ENCODE results near the gene HSPA1L.
A peak's percentile ranks its signal among the peaks of the same experiment; 100 is the strongest.
"Not testable (repeated sequence)": the region's sequence is repeated elsewhere in the genome, so short reads cannot be mapped to it uniquely, and the experiment has no call there.

Gene HSPA1L

DNA sequence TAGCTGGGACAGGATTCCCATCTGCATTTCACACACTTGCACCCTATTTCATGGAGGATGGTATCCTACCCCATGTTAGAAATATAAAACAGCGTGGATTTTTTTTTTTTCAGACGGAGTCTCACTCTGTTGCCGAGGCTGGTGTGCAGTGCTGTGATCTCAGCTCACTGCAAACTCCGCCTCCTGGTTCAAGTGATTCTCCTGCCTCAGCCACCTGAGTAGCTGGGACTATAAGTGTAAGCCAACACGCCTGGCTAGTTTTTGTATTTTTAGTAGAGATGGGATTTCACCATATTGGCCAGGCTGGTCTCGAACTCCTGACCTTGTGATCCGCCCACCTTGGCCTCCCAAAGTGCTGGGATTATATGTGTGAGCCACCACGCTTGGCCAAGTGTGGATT lies 42.7 kb upstream of the HSPA1L start:
- Histone ChIP-seq H3K36me3 (ENCODE audit: control insufficient read depth in 5 of 5, insufficient read depth in 5 of 5, low read length in 5 of 5) (peaks cover 0 to 45% (median 30%) of the 10 kb centered on the region in 5 donors), H3K4me1 (ENCODE audit: control insufficient read depth in 5 of 5, insufficient read depth in 5 of 5, low read length in 5 of 5) (peaks cover 1 to 12% (median 10%) of the 10 kb centered on the region in 5 donors)
- not testable (repeated sequence) for H3K4me3 ChIP-seq (ENCODE audit: low read depth in 1 of 5, low read length in 5 of 5); H3K27me3 ChIP-seq (ENCODE audit: control insufficient read depth in 5 of 5, insufficient read depth in 4 of 5, low read length in 5 of 5); H3K27ac ChIP-seq (ENCODE audit: low read depth, low read length); H3K9me3 ChIP-seq (ENCODE audit: control insufficient read depth in 5 of 5, low read length in 5 of 5); H3K9ac ChIP-seq (ENCODE audit: low read length in 5 of 5)

DNA sequence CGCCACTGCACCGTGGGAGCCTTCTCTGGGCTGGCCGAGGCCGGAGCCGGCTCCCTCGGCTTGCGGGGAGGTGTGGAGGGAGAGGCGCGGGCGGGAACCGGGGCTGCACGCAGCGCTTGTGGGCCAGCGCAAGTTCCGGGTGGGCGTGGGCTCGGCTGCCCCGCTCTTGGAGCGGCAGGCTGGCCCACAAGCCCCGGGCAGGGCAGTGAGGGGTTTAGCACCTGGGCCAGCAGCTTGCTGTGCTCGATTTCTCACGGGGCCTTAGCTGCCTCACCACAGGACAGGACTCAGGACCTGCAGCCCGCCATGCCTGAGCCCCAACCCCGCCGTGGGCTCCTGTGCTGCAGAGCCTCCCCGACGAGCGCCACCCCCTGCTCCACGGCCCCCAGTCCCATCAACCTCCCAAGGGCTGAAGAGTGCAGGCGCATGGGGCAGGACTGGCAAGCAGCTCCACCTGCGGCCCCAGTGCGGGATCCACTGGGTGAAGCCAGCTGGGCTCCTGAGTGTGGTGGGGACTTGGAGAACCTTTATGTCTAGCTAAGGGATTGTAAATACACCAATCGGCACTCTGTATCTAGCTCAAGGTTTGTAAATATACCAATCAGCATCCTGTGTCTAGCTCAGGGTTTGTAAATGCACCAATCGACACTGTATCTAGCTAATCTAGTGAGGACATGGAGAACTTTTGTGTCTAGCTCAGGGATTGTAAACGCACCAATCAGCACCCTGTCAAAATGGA lies 37.1 kb upstream of the HSPA1L start:
- not testable (repeated sequence) for H3K9ac ChIP-seq (ENCODE audit: low read length in 5 of 5); H3K9me3 ChIP-seq (ENCODE audit: control insufficient read depth in 5 of 5, low read length in 5 of 5); H3K27ac ChIP-seq (ENCODE audit: low read depth, low read length); H3K4me1 ChIP-seq (ENCODE audit: control insufficient read depth in 5 of 5, insufficient read depth in 5 of 5, low read length in 5 of 5); H3K4me3 ChIP-seq (ENCODE audit: low read depth in 1 of 5, low read length in 5 of 5); H3K36me3 ChIP-seq (ENCODE audit: control insufficient read depth in 5 of 5, insufficient read depth in 5 of 5, low read length in 5 of 5); H3K27me3 ChIP-seq (ENCODE audit: control insufficient read depth in 5 of 5, insufficient read depth in 4 of 5, low read length in 5 of 5)

DNA sequence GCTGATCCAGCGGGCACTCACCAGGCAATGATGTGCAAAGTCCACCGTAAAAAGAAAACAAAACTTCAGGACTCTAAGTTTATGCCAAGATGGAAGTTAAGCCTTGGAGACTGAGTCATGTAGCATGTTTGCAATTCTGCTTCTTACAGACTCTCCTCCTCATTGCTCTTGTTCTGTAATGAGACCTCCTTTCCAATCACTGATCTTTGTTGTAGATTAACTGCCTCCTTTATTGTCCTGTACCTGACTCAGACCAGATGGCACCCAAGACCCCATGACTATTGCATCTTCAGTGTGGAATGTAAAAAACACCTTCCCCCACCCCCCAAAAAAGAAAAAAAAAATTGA lies 36.4 kb upstream of the HSPA1L start:
- H3K36me3 ChIP-seq (ENCODE audit: control insufficient read depth in 5 of 5, insufficient read depth in 5 of 5, low read length in 5 of 5): peaks cover 0 to 3% (median 0%) of the 10 kb centered on the region in 5 donors
- no peak overlapping the region for H3K9ac ChIP-seq (ENCODE audit: low read length in 5 of 5)
- no peaks in the 10 kb centered on the region for H3K9me3 ChIP-seq (ENCODE audit: control insufficient read depth in 5 of 5, low read length in 5 of 5)
- H3K4me3 ChIP-seq (ENCODE audit: low read depth in 1 of 5, low read length in 5 of 5): no peak overlapping the region
- H3K27me3 ChIP-seq (ENCODE audit: control insufficient read depth in 5 of 5, insufficient read depth in 4 of 5, low read length in 5 of 5): no peaks in the 10 kb centered on the region
- H3K4me1 ChIP-seq (ENCODE audit: control insufficient read depth in 5 of 5, insufficient read depth in 5 of 5, low read length in 5 of 5): no peaks in the 10 kb centered on the region
- H3K27ac ChIP-seq (ENCODE audit: low read depth, low read length): no peak overlapping the region

DNA sequence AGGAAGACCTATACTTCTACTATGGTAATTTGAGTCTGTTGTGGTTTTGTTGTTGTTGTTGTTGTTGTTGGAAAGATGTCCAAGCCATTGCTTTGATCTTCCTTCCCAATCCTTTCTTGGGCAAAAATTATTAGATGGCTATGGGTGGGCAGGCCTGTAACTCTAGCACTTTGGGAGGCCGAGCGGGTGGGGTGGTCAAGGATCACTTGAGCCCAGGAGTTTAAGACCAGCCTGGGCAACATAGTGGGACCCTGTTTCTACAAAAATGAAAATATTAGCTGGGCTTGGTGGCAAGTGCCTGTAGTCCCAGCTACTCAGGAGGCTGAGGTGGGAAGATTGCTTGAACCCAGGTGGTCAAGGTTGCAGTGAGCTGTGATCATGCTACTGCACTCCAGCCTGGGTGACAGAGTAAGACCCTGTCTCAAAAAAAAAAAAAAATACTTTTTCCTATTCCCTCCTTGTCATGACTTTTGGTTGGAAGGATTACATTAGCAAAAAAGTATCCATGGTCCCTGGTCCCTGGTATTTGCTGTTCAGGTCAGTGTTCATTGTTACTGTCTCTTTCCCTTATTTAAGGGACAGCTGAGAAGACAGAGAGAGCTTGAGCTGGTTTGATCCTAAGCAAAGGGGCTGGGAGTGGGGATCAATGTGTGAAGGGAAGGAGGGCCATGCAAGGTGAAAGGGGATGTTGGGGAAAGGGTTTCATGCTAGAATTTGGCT lies 35.8 kb upstream of the HSPA1L start:
- Histone ChIP-seq H3K9me3 (ENCODE audit: control insufficient read depth in 5 of 5, low read length in 5 of 5) (no peaks in the 10 kb centered on the region), H3K4me1 (ENCODE audit: control insufficient read depth in 5 of 5, insufficient read depth in 5 of 5, low read length in 5 of 5) (no peaks in the 10 kb centered on the region), H3K9ac (ENCODE audit: low read length in 5 of 5) (no peak overlapping the region), H3K27me3 (ENCODE audit: control insufficient read depth in 5 of 5, insufficient read depth in 4 of 5, low read length in 5 of 5) (no peaks in the 10 kb centered on the region), H3K27ac (ENCODE audit: low read depth, low read length) (no peak overlapping the region), H3K36me3 (ENCODE audit: control insufficient read depth in 5 of 5, insufficient read depth in 5 of 5, low read length in 5 of 5) (peaks cover 0 to 3% (median 0%) of the 10 kb centered on the region in 5 donors), H3K4me3 (ENCODE audit: low read depth in 1 of 5, low read length in 5 of 5) (no peak overlapping the region)

DNA sequence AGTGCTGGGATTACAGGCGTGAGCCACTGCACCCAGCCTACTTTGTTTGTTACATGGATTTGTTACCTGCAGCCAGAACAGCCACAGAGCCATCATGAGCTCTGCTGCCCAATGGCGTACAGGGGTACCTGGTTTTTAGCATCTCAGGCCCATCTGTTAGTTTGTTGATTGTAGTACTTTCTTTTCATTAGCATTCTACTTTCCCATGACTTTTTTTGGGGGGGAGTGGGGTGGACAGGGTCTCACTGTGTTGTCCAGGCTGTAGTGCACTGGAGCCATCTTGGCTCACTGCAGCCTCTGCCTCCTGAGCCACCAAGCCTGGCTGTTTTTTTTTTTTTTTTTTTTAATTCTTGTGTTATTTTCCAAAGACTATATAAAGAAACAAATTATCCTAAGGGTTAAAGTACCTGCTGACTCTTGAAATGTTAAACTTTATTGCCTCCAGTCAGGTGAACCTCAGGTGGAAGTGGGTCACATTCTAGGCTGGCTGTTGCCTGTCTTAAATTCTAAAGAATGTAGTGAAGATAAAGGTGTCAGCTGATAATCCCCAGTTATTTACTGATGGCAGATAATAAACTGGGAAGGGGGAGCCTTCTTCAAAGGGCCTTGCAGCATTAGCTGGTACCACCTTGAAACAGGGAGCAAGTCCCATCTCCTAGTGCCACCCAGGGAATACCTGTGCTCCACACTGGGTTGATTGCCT lies 32.3 kb upstream of the HSPA1L start:
- no peak overlapping the region for H3K4me3 ChIP-seq (ENCODE audit: low read depth in 1 of 5, low read length in 5 of 5)
- H3K9me3 ChIP-seq (ENCODE audit: control insufficient read depth in 5 of 5, low read length in 5 of 5): no peaks in the 10 kb centered on the region
- no peaks in the 10 kb centered on the region for H3K4me1 ChIP-seq (ENCODE audit: control insufficient read depth in 5 of 5, insufficient read depth in 5 of 5, low read length in 5 of 5)
- no peak overlapping the region for H3K9ac ChIP-seq (ENCODE audit: low read length in 5 of 5)
- no peaks in the 10 kb centered on the region for H3K27me3 ChIP-seq (ENCODE audit: control insufficient read depth in 5 of 5, insufficient read depth in 4 of 5, low read length in 5 of 5)
- no peak overlapping the region for H3K27ac ChIP-seq (ENCODE audit: low read depth, low read length)
- peaks cover 0 to 4% (median 0%) of the 10 kb centered on the region in 5 donors for H3K36me3 ChIP-seq (ENCODE audit: control insufficient read depth in 5 of 5, insufficient read depth in 5 of 5, low read length in 5 of 5)

DNA sequence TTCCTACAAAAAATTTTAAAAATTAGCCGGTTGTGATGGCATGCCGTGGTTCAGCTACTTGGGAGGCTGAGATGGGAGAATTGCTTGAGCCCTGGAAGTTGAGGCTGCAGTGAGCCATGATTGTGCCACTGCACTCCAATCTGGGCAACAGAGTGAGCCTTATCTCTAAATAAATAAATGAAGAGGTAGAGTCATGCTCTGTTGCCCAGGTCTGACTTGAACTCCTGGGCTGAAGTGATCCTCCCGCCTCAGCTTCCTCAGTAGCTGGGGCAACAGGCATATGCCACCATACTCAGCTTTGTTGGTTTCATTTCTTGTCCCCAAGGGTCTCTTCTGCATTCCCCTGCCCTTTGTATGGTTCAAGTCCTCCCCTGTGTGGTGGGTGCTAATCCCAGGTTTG lies 29.4 kb upstream of the HSPA1L start:
- Histone ChIP-seq H3K4me3 (ENCODE audit: low read depth in 1 of 5, low read length in 5 of 5) (no peak overlapping the region), H3K27ac (ENCODE audit: low read depth, low read length) (no peak overlapping the region), H3K27me3 (ENCODE audit: control insufficient read depth in 5 of 5, insufficient read depth in 4 of 5, low read length in 5 of 5) (no peaks in the 10 kb centered on the region), H3K4me1 (ENCODE audit: control insufficient read depth in 5 of 5, insufficient read depth in 5 of 5, low read length in 5 of 5) (no peaks in the 10 kb centered on the region), H3K9me3 (ENCODE audit: control insufficient read depth in 5 of 5, low read length in 5 of 5) (no peaks in the 10 kb centered on the region), H3K36me3 (ENCODE audit: control insufficient read depth in 5 of 5, insufficient read depth in 5 of 5, low read length in 5 of 5) (peaks cover under 1 to 21% (median 16%) of the 10 kb centered on the region in 5 donors), H3K9ac (ENCODE audit: low read length in 5 of 5) (no peak overlapping the region)

DNA sequence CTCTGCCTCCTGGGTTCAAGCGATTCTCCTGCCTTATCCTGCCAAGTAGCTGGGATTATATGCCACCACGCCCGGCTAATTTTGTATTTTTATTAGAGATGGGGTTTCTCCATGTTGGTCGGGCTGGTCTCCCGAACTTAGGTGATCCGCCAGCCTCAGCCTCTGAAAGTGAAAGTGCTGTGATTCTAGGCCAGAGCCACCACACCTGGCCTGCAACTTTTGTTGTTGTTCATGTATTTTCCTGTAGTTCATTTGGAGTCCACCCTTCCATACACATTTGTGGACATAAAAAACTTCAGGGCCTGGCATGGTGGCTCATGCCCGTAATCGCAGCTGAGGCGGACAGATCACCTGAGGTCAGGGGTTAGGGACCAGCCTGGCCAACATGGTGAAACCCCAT lies 27.0 kb upstream of the HSPA1L start:
- Histone ChIP-seq H3K36me3 (ENCODE audit: control insufficient read depth in 5 of 5, insufficient read depth in 5 of 5, low read length in 5 of 5) (peaks cover 6 to 45% (median 35%) of the 10 kb centered on the region in 5 donors), H3K4me1 (ENCODE audit: control insufficient read depth in 5 of 5, insufficient read depth in 5 of 5, low read length in 5 of 5) (peaks cover 0 to 14% (median 10%) of the 10 kb centered on the region in 5 donors), H3K9me3 (ENCODE audit: control insufficient read depth in 5 of 5, low read length in 5 of 5) (no peaks in the 10 kb centered on the region), H3K9ac (ENCODE audit: low read length in 5 of 5) (no peak overlapping the region), H3K27me3 (ENCODE audit: control insufficient read depth in 5 of 5, insufficient read depth in 4 of 5, low read length in 5 of 5) (no peaks in the 10 kb centered on the region), H3K27ac (ENCODE audit: low read depth, low read length) (no peak overlapping the region), H3K4me3 (ENCODE audit: low read depth in 1 of 5, low read length in 5 of 5) (no peak overlapping the region)

DNA sequence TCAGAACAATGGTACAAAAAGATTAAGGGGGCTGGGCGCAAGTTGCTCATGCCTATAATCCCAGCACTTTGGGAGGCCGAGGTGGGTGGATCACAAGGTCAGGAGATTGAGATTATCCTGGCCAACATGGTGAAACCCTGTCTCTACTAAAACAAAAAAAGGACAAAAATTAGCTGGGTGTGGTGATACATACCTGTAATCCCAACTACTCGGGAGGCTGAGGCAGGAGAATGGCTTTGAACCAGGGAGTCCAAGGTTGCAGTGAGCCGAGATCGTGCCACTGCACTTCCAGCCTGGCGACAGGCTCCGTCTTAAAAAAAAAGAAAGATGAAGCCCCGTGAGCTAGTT lies 24.7 kb upstream of the HSPA1L start:
- Histone ChIP-seq H3K36me3 (ENCODE audit: control insufficient read depth in 5 of 5, insufficient read depth in 5 of 5, low read length in 5 of 5) (peaks cover 6 to 46% (median 37%) of the 10 kb centered on the region in 5 donors), H3K4me1 (ENCODE audit: control insufficient read depth in 5 of 5, insufficient read depth in 5 of 5, low read length in 5 of 5) (peaks cover 5 to 37% (median 30%) of the 10 kb centered on the region in 5 donors)
- not testable (repeated sequence) for H3K9ac ChIP-seq (ENCODE audit: low read length in 5 of 5)

DNA sequence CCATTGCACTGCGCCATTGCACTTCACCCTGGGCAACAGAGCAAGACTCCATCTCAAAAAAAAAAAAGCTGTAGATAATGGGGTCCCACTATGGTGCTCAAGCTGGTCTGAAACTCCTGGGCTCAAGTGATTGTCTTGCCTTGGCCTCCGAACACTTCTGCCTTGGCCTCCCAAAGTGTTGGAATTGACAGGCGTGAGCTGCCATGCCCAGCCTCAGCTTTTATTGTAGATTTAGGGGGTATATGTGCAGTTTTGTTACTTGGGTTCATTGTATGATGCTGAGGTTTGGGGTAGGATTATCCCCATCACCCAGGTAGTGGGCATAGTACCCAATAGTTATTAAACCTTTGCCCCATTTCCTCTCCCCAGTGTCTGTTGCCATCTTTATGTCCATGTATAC lies 23.9 kb upstream of the HSPA1L start:
- Histone ChIP-seq H3K9ac (ENCODE audit: low read length in 5 of 5) (no peak overlapping the region), H3K9me3 (ENCODE audit: control insufficient read depth in 5 of 5, low read length in 5 of 5) (no peaks in the 10 kb centered on the region), H3K4me3 (ENCODE audit: low read depth in 1 of 5, low read length in 5 of 5) (no peak overlapping the region), H3K27me3 (ENCODE audit: control insufficient read depth in 5 of 5, insufficient read depth in 4 of 5, low read length in 5 of 5) (no peaks in the 10 kb centered on the region), H3K4me1 (ENCODE audit: control insufficient read depth in 5 of 5, insufficient read depth in 5 of 5, low read length in 5 of 5) (peaks cover 5 to 41% (median 31%) of the 10 kb centered on the region in 5 donors), H3K27ac (ENCODE audit: low read depth, low read length) (no peak overlapping the region), H3K36me3 (ENCODE audit: control insufficient read depth in 5 of 5, insufficient read depth in 5 of 5, low read length in 5 of 5) (peaks cover 6 to 46% (median 37%) of the 10 kb centered on the region in 5 donors)

More for the DNA sequence above, 24.7 kb upstream of the HSPA1L start:
- H3K4me3 ChIP-seq (ENCODE audit: low read depth in 1 of 5, low read length in 5 of 5); H3K27ac ChIP-seq (ENCODE audit: low read depth, low read length); H3K9me3 ChIP-seq (ENCODE audit: control insufficient read depth in 5 of 5, low read length in 5 of 5); H3K27me3 ChIP-seq (ENCODE audit: control insufficient read depth in 5 of 5, insufficient read depth in 4 of 5, low read length in 5 of 5): not testable (repeated sequence)

DNA sequence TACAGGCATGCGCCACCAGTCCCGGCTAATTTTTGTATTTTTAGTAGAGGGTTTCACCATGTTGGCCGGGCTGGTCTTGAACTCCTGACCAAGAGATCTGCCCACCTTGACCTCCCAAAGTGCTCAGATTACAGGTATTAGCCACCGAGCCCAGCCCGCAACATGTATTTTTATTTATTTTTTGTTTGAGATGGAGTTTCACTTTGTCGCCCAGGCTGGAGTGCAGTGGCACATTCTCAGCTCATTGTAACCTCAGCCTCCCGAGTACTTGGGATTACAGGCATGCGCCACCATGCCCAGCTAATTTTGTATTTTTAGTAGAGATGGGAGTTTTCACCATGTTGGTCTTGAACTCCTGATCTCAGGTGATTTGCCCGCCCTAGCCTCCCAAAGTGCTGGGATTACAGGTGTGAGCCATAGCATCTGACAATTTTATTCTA lies 23.1 kb upstream of the HSPA1L start:
- H3K36me3 ChIP-seq (ENCODE audit: control insufficient read depth in 5 of 5, insufficient read depth in 5 of 5, low read length in 5 of 5): peaks cover 6 to 46% (median 37%) of the 10 kb centered on the region in 5 donors
- H3K27ac ChIP-seq (ENCODE audit: low read depth, low read length); H3K9me3 ChIP-seq (ENCODE audit: control insufficient read depth in 5 of 5, low read length in 5 of 5); H3K27me3 ChIP-seq (ENCODE audit: control insufficient read depth in 5 of 5, insufficient read depth in 4 of 5, low read length in 5 of 5); H3K9ac ChIP-seq (ENCODE audit: low read length in 5 of 5): not testable (repeated sequence)
- H3K4me1 ChIP-seq (ENCODE audit: control insufficient read depth in 5 of 5, insufficient read depth in 5 of 5, low read length in 5 of 5): peaks cover 5 to 45% (median 31%) of the 10 kb centered on the region in 5 donors
- peak overlapping the region in 1 of 5 donors; percentile 24 for H3K4me3 ChIP-seq (ENCODE audit: low read depth in 1 of 5, low read length in 5 of 5)
